IMR-90 (cell line): Measurements from ENCODE around the gene TMEM74B. TPM values are rescaled to one million over a fixed set of nuclear protein-coding genes. Genes with fewer than 3 reads are reported as not detected.
A peak's percentile ranks its signal among the peaks of the same experiment; 100 is the strongest.

ENCODE experiments used
- ATAC-seq: fragments of 200-7000 bp; cut with Tn5 transposase; 2 replicates; pipeline ENCODE4 v1.9.1; 2020; ENCODE audit warnings: low read depth, mild to moderate bottlenecking, moderate library complexity
- BruUV-seq: library from RNA; stranded (reverse); fragments of 400-500 nt; replicated peaks from 2 replicates; lab custom pipeline; 2021; lab: Mats Ljungman, UMichigan
- CTCF ChIA-PET: fragments of 300-600 bp; formaldehyde crosslinking; extraction: SDS; loops from one replicate; lab custom pipeline; 2021; ENCODE audit warnings: antibody characterized with exemption; lab: Yijun Ruan, JAX
- POLR2A ChIA-PET: fragments of 300-600 bp; sonication (Branson Sonifier 250); formaldehyde crosslinking; loops from one replicate; lab custom pipeline; 2022; ENCODE audit warnings: antibody characterized with exemption; ENCODE audit not compliant: unreplicated experiment; lab: Charles Lee
- DNase-seq: peaks from one replicate; pipeline ENCODE4 v3.0.0; 2013
- H2AFZ ChIP-seq: replicated peaks from 2 replicates; pipeline ENCODE3; 2013; ENCODE audit warnings: low read length, mild to moderate bottlenecking; ENCODE audit not compliant: poor library complexity
- H2AK5ac ChIP-seq: 2 replicates; pipeline ENCODE4 v1.6.1; 2013; ENCODE audit warnings: low read depth, low read length, inconsistent platforms
- H2AK9ac ChIP-seq: replicated peaks from 2 replicates; pipeline ENCODE3; 2013; ENCODE audit warnings: mild to moderate bottlenecking, low read depth, low read length, moderate library complexity; ENCODE audit not compliant: poor library complexity
- H2BK120ac ChIP-seq: 2 replicates; pipeline ENCODE4 v1.6.1; 2013; ENCODE audit warnings: low read depth, low read length, inconsistent platforms
- H2BK15ac ChIP-seq: 3 replicates; pipeline ENCODE4 v1.6.1; 2013; ENCODE audit warnings: low read depth, low read length, inconsistent platforms
- H2BK20ac ChIP-seq: 2 replicates; pipeline ENCODE4 v1.6.1; 2013; ENCODE audit warnings: low read depth, mild to moderate bottlenecking, inconsistent platforms, low read length, moderate library complexity
- H2BK5ac ChIP-seq: 2 replicates; pipeline ENCODE4 v1.6.1; 2013; ENCODE audit warnings: mild to moderate bottlenecking, low read depth, low read length, inconsistent platforms; ENCODE audit not compliant: poor library complexity, severe bottlenecking
- H3K14ac ChIP-seq: replicated peaks from 2 replicates; pipeline ENCODE4 v1.6.1; 2013; ENCODE audit warnings: low read depth, low read length, inconsistent platforms
- H3K18ac ChIP-seq: 2 replicates; pipeline ENCODE4 v1.6.1; 2013; ENCODE audit warnings: low read depth, low read length, control low read depth
- H3K23ac ChIP-seq: 2 replicates; pipeline ENCODE4 v1.6.1; 2013; ENCODE audit warnings: low read depth, low read length, inconsistent platforms
- H3K27ac ChIP-seq: 2 replicates; pipeline ENCODE4 v1.5.1; 2013; ENCODE audit warnings: mild to moderate bottlenecking, control low read depth, low read length; ENCODE audit not compliant: insufficient read depth
- H3K27me3 ChIP-seq: 2 replicates; pipeline ENCODE4 v1.6.1; 2013; ENCODE audit warnings: low read length; ENCODE audit not compliant: control insufficient read depth, insufficient read depth
- H3K36me3 ChIP-seq: 2 replicates; pipeline ENCODE4 v1.6.1; 2013; ENCODE audit warnings: low read length, mixed read lengths; ENCODE audit not compliant: control insufficient read depth, insufficient read depth
- H3K4ac ChIP-seq: 2 replicates; pipeline ENCODE4 v1.6.1; 2013; ENCODE audit warnings: low read depth, low read length, inconsistent platforms
- H3K4me1 ChIP-seq: 2 replicates; pipeline ENCODE4 v1.6.1; 2013; ENCODE audit warnings: low read length, mixed read lengths; ENCODE audit not compliant: control insufficient read depth, insufficient read depth
- H3K4me2 ChIP-seq: 2 replicates; pipeline ENCODE4 v1.6.1; 2013; ENCODE audit warnings: low read depth, mild to moderate bottlenecking, control low read depth, low read length, moderate library complexity
- H3K4me3 ChIP-seq: 2 replicates; pipeline ENCODE4 v1.5.1; 2013; ENCODE audit warnings: low read depth, mild to moderate bottlenecking, control low read depth, low read length, moderate library complexity; ENCODE audit not compliant: insufficient read depth
- H3K56ac ChIP-seq: 2 replicates; pipeline ENCODE4 v1.6.1; 2013; ENCODE audit warnings: low read length, inconsistent platforms; ENCODE audit not compliant: insufficient read depth; ENCODE audit errors: extremely low read depth
- H3K79me1 ChIP-seq, 2 experiments: 2 replicates each; pipeline ENCODE4 v1.6.1; 2013; ENCODE audit warnings: low read length in 2 of 2, inconsistent platforms in 1 of 2, low read depth in 1 of 2
- H3K9ac ChIP-seq: 2 replicates; pipeline ENCODE4 v1.6.1; 2013; ENCODE audit warnings: low read depth, low read length, control low read depth
- H3K9me1 ChIP-seq: 2 replicates; pipeline ENCODE4 v1.6.1; 2013; ENCODE audit warnings: low read length, inconsistent platforms; ENCODE audit not compliant: insufficient read depth
- H3K9me3 ChIP-seq: 2 replicates; pipeline ENCODE4 v1.6.1; 2013; ENCODE audit warnings: low read length; ENCODE audit not compliant: control insufficient read depth, insufficient read depth
- H4K20me1 ChIP-seq: 2 replicates; pipeline ENCODE4 v1.6.1; 2013; ENCODE audit warnings: low read length, inconsistent platforms; ENCODE audit not compliant: insufficient read depth
- H4K5ac ChIP-seq: 2 replicates; pipeline ENCODE4 v1.6.1; 2013; ENCODE audit warnings: mild to moderate bottlenecking, low read depth, low read length, control low read depth
- H4K8ac ChIP-seq, 2 experiments: 2 replicates each; pipeline ENCODE4 v1.6.1; 2013; ENCODE audit warnings: low read depth in 2 of 2, low read length in 2 of 2, control low read depth in 1 of 2, inconsistent platforms in 1 of 2
- H4K91ac ChIP-seq: 2 replicates; pipeline ENCODE4 v1.6.1; 2013; ENCODE audit warnings: low read depth, low read length, inconsistent platforms; ENCODE audit not compliant: insufficient read depth
- MXI1 ChIP-seq: IDR thresholded peaks from 2 replicates; pipeline ENCODE4 v1.6.1; 2012; ENCODE audit warnings: low read depth, mild to moderate bottlenecking, low read length, moderate library complexity, borderline replicate concordance
- WGBS, 2 experiments: methylation state at CpG; one replicate each; pipeline versions ENCODE4 v1.1.5 to v1.1.7; 2013; ENCODE audit warnings: missing lambda C conversion rate in 2 of 2; ENCODE audit not compliant: insufficient read length in 1 of 2; ENCODE audit errors: extremely low coverage in 2 of 2; 5-methylcytosine and 5-hydroxymethylcytosine counted together
- dilution Hi-C: fragments of 300-500 bp; cut with HindIII; formaldehyde crosslinking; loops from one replicate; pipeline ENCODE4 v1.14.3; 2018; ENCODE audit warnings: low sequenced_read_pairs; ENCODE audit not compliant: unreplicated experiment
- in situ Hi-C: fragments of 300-500 bp; cut with MboI; formaldehyde crosslinking; loops from 3 replicates; pipeline ENCODE4 v1.14.3; 2019; ENCODE audit warnings: low sequenced_read_pairs, inconsistent platforms, mixed read lengths
- intact Hi-C: fragments of 100-400 bp; cut with micrococcal nuclease; formaldehyde crosslinking; loops from 2 replicates; pipeline ENCODE4 v1.10.0; 2022
- polyA plus RNA-seq, 3 experiments: library from polyadenylated mRNA; depleted of rRNA; stranded (reverse); fragments of >200 nt; gene quantifications; 2 replicates each; pipeline ENCODE4 v1.2.3, GENCODE V29; 2012; ENCODE audit warnings: low replicate concordance in 1 of 3
- total RNA-seq: library from RNA; depleted of rRNA; stranded (reverse); fragments of >200 nt; gene quantifications from 2 replicates; pipeline ENCODE4 v1.2.3, GENCODE V29; 2012

The TMEM74B gene
- total and polyA plus RNA-seq, 2 of the 4 experiments (the other 2 are of a cell fraction) = 0.03 TPM; not detected in 1

GRCh38 chr20:1169224-1169623 is 15.6 kb downstream of the TMEM74B start:
- in situ Hi-C loops = no loop called here
- no CpG with 5 or more reads among the region's 5 CpGs for whole genome bisulfite sequencing, 2 experiments

More at GRCh38 chr20:1169224-1169623, 15.6 kb downstream of the TMEM74B start:
- peak overlapping the region; percentile 15 for H2AFZ ChIP-seq
- no peak overlapping the region for H2BK20ac ChIP-seq
- H3K9ac ChIP-seq = no peak overlapping the region
- no peak for ATAC-seq
- H3K18ac ChIP-seq = no peak overlapping the region
- peaks cover 22% of the 10 kb centered on the region; the same call in 1 of the 2 replicates for H4K20me1 ChIP-seq
- DNase-seq = no peak
- no peak overlapping the region for H3K56ac ChIP-seq
- no peaks in the 10 kb centered on the region for H3K9me3 ChIP-seq
- no peak overlapping the region for H2BK15ac ChIP-seq
- no peaks in the 10 kb centered on the region for H3K79me1 ChIP-seq
- no peak overlapping the region for H3K27ac ChIP-seq
- H3K36me3 ChIP-seq = peaks cover 44% of the 10 kb centered on the region
- no peak overlapping the region for H3K4me2 ChIP-seq
- H3K14ac ChIP-seq = no peak overlapping the region
- H3K4me1 ChIP-seq = no peaks in the 10 kb centered on the region
- no peak overlapping the region for H2AK5ac ChIP-seq
- CTCF ChIA-PET = no interaction called here
- TF ChIP-seq MXI1 = no peak
- H3K4ac ChIP-seq = no peak overlapping the region
- no peak overlapping the region for H2BK5ac ChIP-seq
- BruUV-seq = no TSS peak
- peaks cover 22% of the 10 kb centered on the region for H3K9me1 ChIP-seq
- POLR2A ChIA-PET = no interaction called here
- peak overlapping the region; percentile 19 for H2AK9ac ChIP-seq
- H4K5ac ChIP-seq = no peak overlapping the region
- intact Hi-C loops (no loop called here), dilution Hi-C loops (no loop called here)
- H4K8ac ChIP-seq = no peak overlapping the region
- no peak overlapping the region for H3K4me3 ChIP-seq
- no peak overlapping the region for H4K91ac ChIP-seq
- no peaks in the 10 kb centered on the region for H3K27me3 ChIP-seq
- no peak overlapping the region for H2BK120ac ChIP-seq
- H3K23ac ChIP-seq = no peak overlapping the region
